IPS-15b (cell line): ENCODE results near the gene CSNK1D.

Source experiments
- H3K27me3 ChIP-seq: one replicate; pipeline ENCODE4 v1.6.1; 2013; ENCODE audit warnings: low read length; ENCODE audit not compliant: control insufficient read depth, insufficient read depth
- H3K36me3 ChIP-seq: one replicate; pipeline ENCODE4 v1.6.1; 2013; ENCODE audit warnings: low read length; ENCODE audit not compliant: control insufficient read depth, insufficient read depth
- H3K4me1 ChIP-seq: one replicate; pipeline ENCODE4 v1.6.1; 2013; ENCODE audit warnings: mild to moderate bottlenecking, low read length; ENCODE audit not compliant: control insufficient read depth, insufficient read depth
- H3K4me3 ChIP-seq: one replicate; pipeline ENCODE4 v1.5.1; 2013; ENCODE audit warnings: low read depth, low read length
- H3K9ac ChIP-seq: one replicate; pipeline ENCODE4 v1.6.1; 2013; ENCODE audit warnings: low read depth, mild to moderate bottlenecking, low read length
- H3K9me3 ChIP-seq: one replicate; pipeline ENCODE4 v1.6.1; 2013; ENCODE audit warnings: mild to moderate bottlenecking, low read length; ENCODE audit not compliant: control insufficient read depth, insufficient read depth

CSNK1D gene

GRCh38 chr17:82236142-82236971 is 37.1 kb downstream of the CSNK1D start:
- Histone ChIP-seq H3K9me3 (no peaks in the 10 kb centered on the region), H3K4me3 (no peak overlapping the region), H3K4me1 (no peaks in the 10 kb centered on the region), H3K27me3 (no peaks in the 10 kb centered on the region), H3K36me3 (peaks cover 22% of the 10 kb centered on the region), H3K9ac (no peak overlapping the region)

- peaks cover 19% of the 10 kb centered on the region for H3K36me3 ChIP-seq
- no peaks in the 10 kb centered on the region for H3K27me3 ChIP-seq
- H3K4me1 ChIP-seq, result no peaks in the 10 kb centered on the region
- no peaks in the 10 kb centered on the region for H3K9me3 ChIP-seq
- no peak overlapping the region for H3K9ac ChIP-seq
- no peak overlapping the region for H3K4me3 ChIP-seq
Observed at GRCh38 chr17:82235775-82236141, 37.7 kb downstream of the CSNK1D start.

- no peak overlapping the region for H3K9ac ChIP-seq
- peaks cover 15% of the 10 kb centered on the region for H3K36me3 ChIP-seq
- H3K9me3 ChIP-seq, result no peaks in the 10 kb centered on the region
- H3K4me1 ChIP-seq, result no peaks in the 10 kb centered on the region
- no peak overlapping the region for H3K4me3 ChIP-seq
- H3K27me3 ChIP-seq, result peaks cover 2% of the 10 kb centered on the region
Observed at GRCh38 chr17:82235056-82235774, 38.3 kb downstream of the CSNK1D start.

GRCh38 chr17:82234211-82235055 is 39.1 kb downstream of the CSNK1D start:
- peaks cover 10% of the 10 kb centered on the region for H3K27me3 ChIP-seq
- H3K36me3 ChIP-seq, result peaks cover 14% of the 10 kb centered on the region
- H3K9me3 ChIP-seq, result no peaks in the 10 kb centered on the region
- no peaks in the 10 kb centered on the region for H3K4me1 ChIP-seq
- no peak overlapping the region for H3K9ac ChIP-seq
- H3K4me3 ChIP-seq, result no peak overlapping the region

- H3K4me1 ChIP-seq, result no peaks in the 10 kb centered on the region
- peaks cover 8% of the 10 kb centered on the region for H3K36me3 ChIP-seq
- H3K4me3 ChIP-seq, result no peak overlapping the region
- H3K9me3 ChIP-seq, result no peaks in the 10 kb centered on the region
- H3K9ac ChIP-seq, result no peak overlapping the region
- peaks cover 11% of the 10 kb centered on the region for H3K27me3 ChIP-seq
Observed at GRCh38 chr17:82232876-82233785, 40.4 kb downstream of the CSNK1D start.

- Histone ChIP-seq H3K4me1 (no peaks in the 10 kb centered on the region), H3K4me3 (peak overlapping the region; percentile 53), H3K36me3 (peaks cover 5% of the 10 kb centered on the region)
Observed at GRCh38 chr17:82232322-82232820, 41.1 kb downstream of the CSNK1D start.

GRCh38 chr17:82231562-82232321 is 41.8 kb downstream of the CSNK1D start:
- H3K27me3 ChIP-seq, result peaks cover 16% of the 10 kb centered on the region

More at GRCh38 chr17:82232322-82232820, 41.1 kb downstream of the CSNK1D start:
- Histone ChIP-seq H3K9me3 (no peaks in the 10 kb centered on the region), H3K27me3 (peaks cover 16% of the 10 kb centered on the region), H3K9ac (no peak overlapping the region)

GRCh38 chr17:82231312-82231561 is 42.3 kb downstream of the CSNK1D start:
- Histone ChIP-seq H3K4me1 (no peaks in the 10 kb centered on the region), H3K4me3 (peak overlapping the region; percentile 53), H3K27me3 (peaks cover 16% of the 10 kb centered on the region), H3K9me3 (no peaks in the 10 kb centered on the region), H3K36me3 (peaks cover 3% of the 10 kb centered on the region), H3K9ac (no peak overlapping the region)

More at GRCh38 chr17:82231562-82232321, 41.8 kb downstream of the CSNK1D start:
- no peaks in the 10 kb centered on the region for H3K4me1 ChIP-seq
- peak overlapping the region; percentile 53 for H3K4me3 ChIP-seq
- H3K9ac ChIP-seq, result no peak overlapping the region
- H3K36me3 ChIP-seq, result peaks cover 3% of the 10 kb centered on the region
- no peaks in the 10 kb centered on the region for H3K9me3 ChIP-seq

- no peaks in the 10 kb centered on the region for H3K36me3 ChIP-seq
- no peaks in the 10 kb centered on the region for H3K9me3 ChIP-seq
- H3K9ac ChIP-seq, result no peak overlapping the region
- H3K27me3 ChIP-seq, result peaks cover 16% of the 10 kb centered on the region
- H3K4me3 ChIP-seq, result peak overlapping the region; percentile 53
- H3K4me1 ChIP-seq, result no peaks in the 10 kb centered on the region
Observed at GRCh38 chr17:82230609-82231311, 42.7 kb downstream of the CSNK1D start.
